AG04450 (cell line): Measurements from ENCODE around the gene PRDM2. TPM values are rescaled to one million over a fixed set of nuclear protein-coding genes. Genes with fewer than 3 reads are reported as not detected.

Source experiments
- CTCF ChIA-PET: fragments of 300-600, 350-600 bp; formaldehyde crosslinking; extraction: SDS; loops from one replicate; lab custom pipeline; 2022; ENCODE audit warnings: antibody characterized with exemption, inconsistent platforms; lab: Charles Lee
- POLR2A ChIA-PET: fragments of 350-600 bp; formaldehyde crosslinking; extraction: SDS; loops from one replicate; lab custom pipeline; 2021; ENCODE audit warnings: antibody characterized with exemption, inconsistent platforms; lab: Yijun Ruan, JAX
- DNase-seq: peaks from one replicate; pipeline ENCODE4 v3.0.0-alpha.2; 2011; ENCODE audit warnings: low read depth, low spot score
- H3K27ac ChIP-seq: one replicate; pipeline ENCODE4 v1.5.1; 2012; ENCODE audit warnings: low read depth, low read length, control low read depth
- H3K27me3 ChIP-seq: one replicate; pipeline ENCODE4 v1.6.0; 2012; ENCODE audit warnings: low read length; ENCODE audit not compliant: control insufficient read depth, insufficient read depth
- H3K4me3 ChIP-seq: 2 replicates; pipeline ENCODE4 v1.5.1; 2011; ENCODE audit warnings: mild to moderate bottlenecking, low read depth, low read length, control low read depth
- H3K9me3 ChIP-seq: 2 replicates; pipeline ENCODE4 v1.5.1; 2012; ENCODE audit warnings: low read length; ENCODE audit not compliant: control insufficient read depth, insufficient read depth
- polyA plus RNA-seq: library from polyadenylated mRNA; depleted of rRNA; stranded (reverse); fragments of >200 nt; gene quantifications from 2 replicates; pipeline ENCODE4 v1.2.3, GENCODE V29; 2011
- TF ChIP-seq, protein P1 (sequence below): IDR thresholded peaks from 2 replicates; pipeline ENCODE4 v1.5.1; 2011; ENCODE audit warnings: low read depth, low read length, control low read depth, inconsistent platforms

The PRDM2 gene
- polyA plus RNA-seq, 1 experiment = 16.4 TPM

DNA sequence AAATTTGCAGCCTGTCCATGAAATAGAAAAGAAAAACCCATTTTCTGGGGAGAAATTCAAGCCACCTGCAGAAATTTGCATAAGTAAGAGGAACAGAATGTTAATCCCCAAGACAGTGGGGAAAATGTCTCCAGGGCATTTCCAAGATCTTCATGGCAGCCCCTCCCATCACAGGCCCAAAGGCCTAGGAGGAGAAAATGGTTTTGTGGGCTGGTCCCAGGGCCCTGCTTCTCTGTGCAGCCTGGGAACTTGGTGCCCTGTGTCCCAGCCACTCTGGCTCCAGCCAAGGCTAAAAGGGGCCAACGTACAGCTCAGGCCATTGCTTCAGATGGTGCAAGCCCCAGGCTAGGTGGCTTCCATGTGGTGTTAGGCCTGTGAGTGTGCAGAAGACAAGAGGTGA is 155.6 kb downstream of the PRDM2 start:
- Histone ChIP-seq H3K27me3 (no peaks in the 10 kb centered on the region), H3K27ac (no peak overlapping the region), H3K9me3 (peaks cover 8% of the 10 kb centered on the region; the same call in 1 of the 2 replicates), H3K4me3 (no peak overlapping the region)
- no peak for DNase-seq
- TF ChIP-seq, protein P1, sequence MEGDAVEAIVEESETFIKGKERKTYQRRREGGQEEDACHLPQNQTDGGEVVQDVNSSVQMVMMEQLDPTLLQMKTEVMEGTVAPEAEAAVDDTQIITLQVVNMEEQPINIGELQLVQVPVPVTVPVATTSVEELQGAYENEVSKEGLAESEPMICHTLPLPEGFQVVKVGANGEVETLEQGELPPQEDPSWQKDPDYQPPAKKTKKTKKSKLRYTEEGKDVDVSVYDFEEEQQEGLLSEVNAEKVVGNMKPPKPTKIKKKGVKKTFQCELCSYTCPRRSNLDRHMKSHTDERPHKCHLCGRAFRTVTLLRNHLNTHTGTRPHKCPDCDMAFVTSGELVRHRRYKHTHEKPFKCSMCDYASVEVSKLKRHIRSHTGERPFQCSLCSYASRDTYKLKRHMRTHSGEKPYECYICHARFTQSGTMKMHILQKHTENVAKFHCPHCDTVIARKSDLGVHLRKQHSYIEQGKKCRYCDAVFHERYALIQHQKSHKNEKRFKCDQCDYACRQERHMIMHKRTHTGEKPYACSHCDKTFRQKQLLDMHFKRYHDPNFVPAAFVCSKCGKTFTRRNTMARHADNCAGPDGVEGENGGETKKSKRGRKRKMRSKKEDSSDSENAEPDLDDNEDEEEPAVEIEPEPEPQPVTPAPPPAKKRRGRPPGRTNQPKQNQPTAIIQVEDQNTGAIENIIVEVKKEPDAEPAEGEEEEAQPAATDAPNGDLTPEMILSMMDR = no peak
- CTCF ChIA-PET = no interaction called here
- POLR2A ChIA-PET = no interaction called here

DNA sequence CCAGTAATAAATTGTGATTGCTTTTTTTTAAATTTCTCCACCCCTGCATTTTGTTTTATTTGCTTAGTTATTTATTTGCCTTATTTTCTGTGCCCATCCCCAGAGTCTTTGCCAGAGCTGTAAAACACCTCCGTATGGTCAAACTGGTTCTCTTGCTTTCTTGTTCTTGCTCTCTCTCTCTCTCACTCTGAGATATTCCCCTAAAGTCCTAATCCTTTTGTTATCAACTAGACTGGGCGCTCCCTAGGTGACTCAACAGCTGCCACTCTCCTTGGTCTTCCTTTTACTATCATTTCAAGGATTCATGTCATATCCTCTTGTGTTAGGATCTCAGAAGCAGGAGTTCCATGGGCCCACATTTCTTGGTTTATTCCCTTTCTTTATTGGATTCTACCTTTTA is 160.0 kb downstream of the PRDM2 start:
- ChIA-PET POLR2A (no interaction called here), CTCF (no interaction called here)
- TF ChIP-seq, protein P1 = no peak
- Histone ChIP-seq H3K27me3 (no peaks in the 10 kb centered on the region), H3K27ac (no peak overlapping the region), H3K4me3 (no peak overlapping the region), H3K9me3 (peaks cover 8% of the 10 kb centered on the region; the same call in 1 of the 2 replicates)
- no peak for DNase-seq

DNA sequence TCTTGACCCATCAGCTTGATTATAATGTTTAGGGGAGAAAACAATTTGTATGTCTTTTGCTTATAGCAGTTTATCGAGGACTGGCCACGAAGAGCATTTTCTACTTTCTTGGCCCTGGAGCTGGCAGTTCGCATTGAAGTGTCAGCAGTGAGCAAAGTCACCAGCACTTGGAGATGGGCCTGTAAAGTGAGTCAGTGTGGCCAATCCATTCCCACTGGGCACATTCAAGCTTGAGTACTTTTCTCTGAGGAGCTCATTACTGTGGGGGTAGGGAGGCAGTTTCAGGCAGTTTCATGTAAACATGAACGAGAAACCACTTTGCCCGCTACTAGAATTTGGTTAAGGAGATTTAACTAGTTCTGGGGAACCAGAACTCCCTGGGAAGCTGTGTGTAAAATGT is 164.8 kb downstream of the PRDM2 start:
- POLR2A ChIA-PET = no interaction called here
- Histone ChIP-seq H3K4me3 (no peak overlapping the region), H3K27me3 (no peaks in the 10 kb centered on the region), H3K9me3 (no peaks in the 10 kb centered on the region; the same call in none of the 2 replicates), H3K27ac (no peak overlapping the region)
- no peak for DNase-seq
- CTCF ChIA-PET = no interaction called here
- TF ChIP-seq, protein P1 = no peak

DNA sequence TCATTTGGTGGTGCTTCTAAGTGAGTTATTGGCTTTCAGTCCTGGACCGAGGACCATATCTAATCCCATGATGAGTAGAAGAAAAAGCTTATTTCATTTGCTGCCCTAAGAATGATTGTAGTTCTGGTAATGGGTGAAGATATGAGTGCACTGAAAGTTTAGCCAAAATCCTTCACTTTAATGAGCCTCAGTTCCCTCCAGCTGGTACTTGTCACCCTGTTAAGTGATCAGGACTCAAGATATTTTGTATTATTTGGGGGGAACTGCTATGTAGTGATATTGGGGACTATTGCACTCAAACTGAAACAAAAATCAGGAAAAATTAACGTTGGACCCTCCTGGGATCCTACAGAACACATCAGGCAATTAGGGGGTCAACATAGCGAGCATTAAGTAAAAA is 165.9 kb downstream of the PRDM2 start:
- Histone ChIP-seq H3K27me3 (no peaks in the 10 kb centered on the region), H3K4me3 (no peak overlapping the region), H3K27ac (no peak overlapping the region), H3K9me3 (no peaks in the 10 kb centered on the region; the same call in none of the 2 replicates)
- TF ChIP-seq, protein P1 = no peak
- POLR2A ChIA-PET = no interaction called here
- CTCF ChIA-PET = no interaction called here
- DNase-seq = no peak

DNA sequence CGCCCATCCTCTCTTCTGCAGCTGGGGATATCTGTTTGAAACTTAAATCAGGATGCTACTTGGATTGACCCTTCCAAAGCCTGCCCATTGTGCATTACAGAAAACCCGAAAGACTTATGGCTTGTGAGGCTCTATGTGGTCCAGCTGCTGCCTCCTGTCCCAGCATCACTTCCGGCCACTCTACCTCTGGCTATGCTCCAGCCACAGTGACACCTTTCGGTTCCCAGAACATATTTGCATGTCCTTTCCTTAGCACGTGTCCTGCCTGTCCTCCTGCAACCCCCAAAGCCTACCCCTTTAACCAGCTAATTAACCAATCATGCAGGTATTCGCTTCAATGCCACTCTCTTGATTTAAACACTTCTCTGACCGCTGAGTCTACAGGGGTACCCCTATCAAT is 167.6 kb downstream of the PRDM2 start:
- DNase-seq = no peak
- ChIA-PET POLR2A (no interaction called here), CTCF (no interaction called here)
- H3K27ac ChIP-seq = no peak overlapping the region
- TF ChIP-seq, protein P1 = no peak
- H3K27me3 ChIP-seq = no peaks in the 10 kb centered on the region
- H3K4me3 ChIP-seq = no peak overlapping the region
- peaks cover 5% of the 10 kb centered on the region for H3K9me3 ChIP-seq
